CD8-positive, alpha-beta memory T cell (primary cell): ENCODE results near the gene SGMS1. TPM values are rescaled to one million over a fixed set of nuclear protein-coding genes. Genes with fewer than 3 reads are reported as not detected.
"Not testable (repeated sequence)": the region's sequence is repeated elsewhere in the genome, so short reads cannot be mapped to it uniquely, and the experiment has no call there.

ENCODE experiments used
- CTCF ChIA-PET: fragments of 350-600 bp; sonication (Branson Sonifier 250); formaldehyde crosslinking; loops from one replicate; lab custom pipeline; 2021; ENCODE audit warnings: antibody characterized with exemption; lab: Charles Lee
- POLR2A ChIA-PET: fragments of 350-600 bp; sonication (Branson Sonifier 250); formaldehyde crosslinking; loops from one replicate; lab custom pipeline; 2021; ENCODE audit warnings: antibody characterized with exemption; lab: Charles Lee
- DNase-seq, 5 donors: peaks; one replicate each; pipeline versions ENCODE4 v3.0.0 to v3.0.0-alpha.2; 2020 to 2022; ENCODE audit warnings: mixed read lengths in 1 of 5
- H3K27ac ChIP-seq: one replicate; pipeline ENCODE4 v1.7.0; 2013; ENCODE audit warnings: low read depth, mild to moderate bottlenecking, low read length, moderate library complexity
- H3K27me3 ChIP-seq: 2 replicates; pipeline ENCODE4 v1.7.0; 2013; ENCODE audit warnings: low read length, mild to moderate bottlenecking; ENCODE audit not compliant: insufficient read depth, poor library complexity, severe bottlenecking
- H3K36me3 ChIP-seq: 2 replicates; pipeline ENCODE4 v1.7.0; 2013; ENCODE audit warnings: mild to moderate bottlenecking, low read length, moderate library complexity; ENCODE audit not compliant: insufficient read depth
- H3K4me1 ChIP-seq: 2 replicates; pipeline ENCODE4 v1.7.0; 2013; ENCODE audit warnings: mild to moderate bottlenecking, low read length, moderate library complexity; ENCODE audit not compliant: insufficient read depth
- H3K4me3 ChIP-seq: 2 replicates; pipeline ENCODE4 v1.7.0; 2013; ENCODE audit warnings: mild to moderate bottlenecking, low read length
- H3K9me3 ChIP-seq: 2 replicates; pipeline ENCODE4 v1.7.0; 2013; ENCODE audit warnings: mild to moderate bottlenecking, low read length
- H3K27ac Mint-ChIP-seq, 8 donors: one replicate each; pipeline ENCODE4 v1.8.0; 2020 to 2021; ENCODE audit warnings: mixed read lengths in 8 of 8, mild to moderate bottlenecking in 6 of 8, inconsistent platforms in 3 of 8, moderate library complexity in 3 of 8
- H3K27me3 Mint-ChIP-seq, 2 donors: one replicate each; pipeline ENCODE4 v1.8.0; 2020 to 2021; ENCODE audit warnings: mixed read lengths in 2 of 2, mild to moderate bottlenecking in 1 of 2, moderate library complexity in 1 of 2
- H3K36me3 Mint-ChIP-seq, 3 donors: one replicate each; pipeline ENCODE4 v1.8.0; 2020 to 2021; ENCODE audit warnings: mixed read lengths in 3 of 3, inconsistent platforms in 1 of 3, mild to moderate bottlenecking in 1 of 3
- H3K4me1 Mint-ChIP-seq, 3 donors: one replicate each; pipeline ENCODE4 v1.8.0; 2020 to 2021; ENCODE audit warnings: mixed read lengths in 3 of 3, inconsistent platforms in 1 of 3, mild to moderate bottlenecking in 1 of 3
- H3K4me3 Mint-ChIP-seq, 7 donors: one replicate each; pipeline ENCODE4 v1.8.0; 2020 to 2021; ENCODE audit warnings: mixed read lengths in 7 of 7, mild to moderate bottlenecking in 6 of 7, moderate library complexity in 4 of 7, inconsistent platforms in 2 of 7
- H3K9me3 Mint-ChIP-seq, 5 donors: one replicate each; pipeline ENCODE4 v1.8.0; 2020 to 2022; ENCODE audit warnings: mixed read lengths in 5 of 5, mild to moderate bottlenecking in 3 of 5, moderate library complexity in 2 of 5, inconsistent platforms in 1 of 5
- polyA plus RNA-seq: library from polyadenylated mRNA; unstranded; fragments of 300-500 nt; fragmentation: Illumina TruSeq; gene quantifications from one replicate; pipeline ENCODE4 v1.2.3, GENCODE V29; 2021
- total RNA-seq, 2 experiments: library from RNA; stranded (reverse); gene quantifications; one replicate each; pipeline ENCODE4 v1.2.3, GENCODE V29; 2021

SGMS1 gene
- total and polyA plus RNA-seq, 3 experiments from 2014 or later: 11.3 to 14.5 (median 13.5) TPM

- POLR2A ChIA-PET: interaction anchor here (0.6 kb wide), 1 partner anchor 83 kb away, joined by 4 read pairs; no protein-coding TSS in a partner anchor
- Mint-ChIP-seq H3K9me3 (no peaks in the 10 kb centered on the region), H3K27ac (no peak overlapping the region), H3K4me1 (peaks cover 36 to 67% (median 44%) of the 10 kb centered on the region in 3 donors), H3K4me3 (no peak overlapping the region), H3K27me3 (no peaks in the 10 kb centered on the region), H3K36me3 (peaks cover 0 to 4% (median 1%) of the 10 kb centered on the region in 3 donors)
- Histone ChIP-seq H3K27ac (no peak overlapping the region), H3K36me3 (no peaks in the 10 kb centered on the region), H3K4me3 (no peak overlapping the region), H3K27me3 (no peaks in the 10 kb centered on the region), H3K4me1 (peaks cover 24% of the 10 kb centered on the region), H3K9me3 (no peaks in the 10 kb centered on the region)
- CTCF ChIA-PET: no interaction called here
- no peak for DNase-seq
These were observed 87.0 kb downstream of the SGMS1 start for GRCh38 chr10:50536617-50537240.

- H3K36me3 ChIP-seq, H3K36me3 Mint-ChIP-seq, POLR2A ChIA-PET, H3K4me3 ChIP-seq, DNase-seq, H3K4me3 Mint-ChIP-seq, H3K27me3 ChIP-seq, H3K9me3 Mint-ChIP-seq, H3K27me3 Mint-ChIP-seq, H3K27ac ChIP-seq, H3K9me3 ChIP-seq: not testable (repeated sequence)
- Mint-ChIP-seq H3K27ac (peak overlapping the region in 2 of 8 donors; percentile 19 to 27), H3K4me1 (peaks cover 21 to 56% (median 34%) of the 10 kb centered on the region in 3 donors)
- peaks cover 13% of the 10 kb centered on the region for H3K4me1 ChIP-seq
- CTCF ChIA-PET: interaction anchor here (1.5 kb wide), 1 partner anchor 16 kb away, joined by 4 read pairs; no protein-coding TSS in a partner anchor
These were observed 88.9 kb downstream of the SGMS1 start for GRCh38 chr10:50534748-50535376.

- H3K4me1 Mint-ChIP-seq: peaks cover 17 to 55% (median 31%) of the 10 kb centered on the region in 3 donors
- no peaks in the 10 kb centered on the region for H3K36me3 ChIP-seq
- no peak overlapping the region for H3K27ac ChIP-seq
- H3K36me3 Mint-ChIP-seq: peaks cover 0 to 4% (median 1%) of the 10 kb centered on the region in 3 donors
- no peak overlapping the region for H3K4me3 ChIP-seq
- H3K27me3 Mint-ChIP-seq: no peaks in the 10 kb centered on the region
- ChIA-PET CTCF (no interaction called here), POLR2A (no interaction called here)
- no peak for DNase-seq
- no peak overlapping the region for H3K27ac Mint-ChIP-seq
- no peak overlapping the region for H3K4me3 Mint-ChIP-seq
- no peaks in the 10 kb centered on the region for H3K9me3 ChIP-seq
- no peaks in the 10 kb centered on the region for H3K4me1 ChIP-seq
- no peaks in the 10 kb centered on the region for H3K9me3 Mint-ChIP-seq
- no peaks in the 10 kb centered on the region for H3K27me3 ChIP-seq
These were observed 90.5 kb downstream of the SGMS1 start for GRCh38 chr10:50533296-50533695.

GRCh38 chr10:50531388-50532077 is 92.2 kb downstream of the SGMS1 start:
- Mint-ChIP-seq H3K4me3 (no peak overlapping the region), H3K27ac (no peak overlapping the region), H3K4me1 (peaks cover 29 to 62% (median 46%) of the 10 kb centered on the region in 3 donors), H3K36me3 (peaks cover 0 to 4% (median 3%) of the 10 kb centered on the region in 3 donors), H3K9me3 (no peaks in the 10 kb centered on the region), H3K27me3 (no peaks in the 10 kb centered on the region)
- Histone ChIP-seq H3K9me3 (no peaks in the 10 kb centered on the region), H3K27me3 (no peaks in the 10 kb centered on the region), H3K36me3 (no peaks in the 10 kb centered on the region), H3K4me3 (no peak overlapping the region), H3K27ac (no peak overlapping the region), H3K4me1 (peaks cover 7% of the 10 kb centered on the region)
- DNase-seq: no peak
- POLR2A ChIA-PET: no interaction called here
- CTCF ChIA-PET: interaction anchor here (1.8 kb wide), 1 partner anchor 16 kb away, joined by 4 read pairs; no protein-coding TSS in a partner anchor

- Histone ChIP-seq H3K27ac (no peak overlapping the region), H3K36me3 (no peaks in the 10 kb centered on the region), H3K4me1 (peaks cover 7% of the 10 kb centered on the region), H3K4me3 (no peak overlapping the region), H3K9me3 (no peaks in the 10 kb centered on the region), H3K27me3 (no peaks in the 10 kb centered on the region)
- POLR2A ChIA-PET: no interaction called here
- Mint-ChIP-seq H3K9me3 (no peaks in the 10 kb centered on the region), H3K27ac (peak overlapping the region in 2 of 8 donors; percentile 4 to 18), H3K4me1 (peaks cover 29 to 59% (median 45%) of the 10 kb centered on the region in 3 donors), H3K36me3 (peaks cover 3 to 5% (median 5%) of the 10 kb centered on the region in 3 donors), H3K4me3 (no peak overlapping the region), H3K27me3 (no peaks in the 10 kb centered on the region)
- CTCF ChIA-PET: interaction anchor here (1.2 to 1.5 kb wide), 2 partner anchors 23 to 130 kb away, joined by 4 to 5 read pairs; no protein-coding TSS in a partner anchor
- no peak for DNase-seq
These were observed 94.1 kb downstream of the SGMS1 start for GRCh38 chr10:50529660-50530059.

- H3K27ac Mint-ChIP-seq: peak overlapping the region in 7 of 8 donors; percentile 10 to 55 (median 18)
- no peaks in the 10 kb centered on the region for H3K27me3 Mint-ChIP-seq
- peaks cover 25 to 63% (median 55%) of the 10 kb centered on the region in 3 donors for H3K4me1 Mint-ChIP-seq
- no peaks in the 10 kb centered on the region for H3K27me3 ChIP-seq
- no peak overlapping the region for H3K27ac ChIP-seq
- DNase-seq: no peak
- H3K4me3 ChIP-seq: no peak overlapping the region
- H3K4me3 Mint-ChIP-seq: no peak overlapping the region
- ChIA-PET CTCF (interaction anchor here (1.4 kb wide), 1 partner anchor 16 kb away, joined by 4 read pairs; no protein-coding TSS in a partner anchor), POLR2A (no interaction called here)
- H3K4me1 ChIP-seq: peaks cover 7% of the 10 kb centered on the region
- no peaks in the 10 kb centered on the region for H3K9me3 Mint-ChIP-seq
- H3K9me3 ChIP-seq: no peaks in the 10 kb centered on the region
- H3K36me3 ChIP-seq: no peaks in the 10 kb centered on the region
- H3K36me3 Mint-ChIP-seq: peaks cover 3 to 5% (median 5%) of the 10 kb centered on the region in 3 donors
These were observed 95.5 kb downstream of the SGMS1 start for GRCh38 chr10:50528206-50528605.

GRCh38 chr10:50527442-50528043 is 96.2 kb downstream of the SGMS1 start:
- Histone ChIP-seq H3K36me3 (no peaks in the 10 kb centered on the region), H3K9me3 (no peaks in the 10 kb centered on the region), H3K4me3 (no peak overlapping the region), H3K27me3 (no peaks in the 10 kb centered on the region), H3K4me1 (peaks cover 9% of the 10 kb centered on the region), H3K27ac (no peak overlapping the region)
- no peaks in the 10 kb centered on the region for H3K27me3 Mint-ChIP-seq
- H3K36me3 Mint-ChIP-seq: peaks cover 3 to 5% (median 5%) of the 10 kb centered on the region in 3 donors
- ChIA-PET CTCF (interaction anchor here (1.2 to 1.4 kb wide), 2 partner anchors 11 to 15 kb away, joined by 3 to 4 read pairs; no protein-coding TSS in a partner anchor), POLR2A (no interaction called here)
- H3K27ac Mint-ChIP-seq: peak overlapping the region; percentile 27 to 84 (median 82)
- no peaks in the 10 kb centered on the region for H3K9me3 Mint-ChIP-seq
- H3K4me3 Mint-ChIP-seq: peak overlapping the region in 5 of 7 donors; percentile 8 to 56 (median 21)
- H3K4me1 Mint-ChIP-seq: peaks cover 29 to 69% (median 61%) of the 10 kb centered on the region in 3 donors
- DNase-seq: peak in 1 of 5 donors; percentile 16
